Progenitor cell of endocrine pancreas (in vitro differentiated cells): ENCODE measurements around the gene CYTH4. TPM values are rescaled to one million over a fixed set of nuclear protein-coding genes. Genes with fewer than 3 reads are reported as not detected.

Experiments
- DNase-seq: peaks from one replicate; pipeline ENCODE4 v3.0.0; 2021; ENCODE audit warnings: low spot score; ENCODE audit not compliant: unreplicated experiment
- H3K27ac Mint-ChIP-seq: 2 replicates; pipeline ENCODE4 v1.8.0; 2021; ENCODE audit warnings: mild to moderate bottlenecking, moderate library complexity, mixed read lengths
- H3K27me3 Mint-ChIP-seq: 2 replicates; pipeline ENCODE4 v1.8.0; 2021; ENCODE audit warnings: mixed read lengths
- H3K36me3 Mint-ChIP-seq: 2 replicates; pipeline ENCODE4 v1.8.0; 2022; ENCODE audit warnings: mixed read lengths; ENCODE audit not compliant: insufficient read depth
- H3K4me1 Mint-ChIP-seq: 2 replicates; pipeline ENCODE4 v1.8.0; 2021; ENCODE audit warnings: low read depth, mixed read lengths
- H3K4me3 Mint-ChIP-seq: 2 replicates; pipeline ENCODE4 v1.8.0; 2021; ENCODE audit warnings: low read depth, mild to moderate bottlenecking, moderate library complexity, mixed read lengths
- H3K9me3 Mint-ChIP-seq: 2 replicates; pipeline ENCODE4 v1.8.0; 2021; ENCODE audit warnings: low read depth, mixed read lengths
- CTCF ChIP-seq: fragments of 200-600 bp; sonication (generic); IDR thresholded peaks from one replicate; pipeline ENCODE4 v1.5.0; 2021; ENCODE audit warnings: antibody characterized with exemption, mild to moderate bottlenecking; ENCODE audit not compliant: unreplicated experiment
- total RNA-seq: library from RNA; stranded (reverse); gene quantifications from 2 replicates; pipeline ENCODE4 v1.2.1, GENCODE V29; 2021

CYTH4 gene
- total RNA-seq, 1 donor from 2014 or later = not detected

- Mint-ChIP-seq H3K4me1 (peaks cover 3% of the 10 kb centered on the region), H3K4me3 (no peak overlapping the region), H3K36me3 (no peaks in the 10 kb centered on the region), H3K27me3 (peaks cover 28% of the 10 kb centered on the region), H3K27ac (no peak overlapping the region), H3K9me3 (no peaks in the 10 kb centered on the region)
- TF ChIP-seq CTCF = no peak
- no peak for DNase-seq
Observed at GRCh38 chr22:37270928-37271650, 11.2 kb upstream of the CYTH4 start.

- Mint-ChIP-seq H3K9me3 (no peaks in the 10 kb centered on the region), H3K4me1 (no peaks in the 10 kb centered on the region), H3K36me3 (no peaks in the 10 kb centered on the region), H3K4me3 (no peak overlapping the region), H3K27ac (no peak overlapping the region), H3K27me3 (peaks cover 35% of the 10 kb centered on the region)
- no peak for TF ChIP-seq CTCF
- no peak for DNase-seq
Observed at GRCh38 chr22:37273126-37273845, 9.0 kb upstream of the CYTH4 start.

- no peaks in the 10 kb centered on the region for H3K4me1 Mint-ChIP-seq
- DNase-seq = no peak
- no peaks in the 10 kb centered on the region for H3K9me3 Mint-ChIP-seq
- H3K27me3 Mint-ChIP-seq = peaks cover 41% of the 10 kb centered on the region
- no peak overlapping the region for H3K27ac Mint-ChIP-seq
- no peak for TF ChIP-seq CTCF
- H3K4me3 Mint-ChIP-seq = no peak overlapping the region
- H3K36me3 Mint-ChIP-seq = no peaks in the 10 kb centered on the region
Observed at GRCh38 chr22:37273846-37274225, 8.5 kb upstream of the CYTH4 start.

- no peak overlapping the region for H3K27ac Mint-ChIP-seq
- no peak for DNase-seq
- H3K9me3 Mint-ChIP-seq = no peaks in the 10 kb centered on the region
- H3K27me3 Mint-ChIP-seq = peaks cover 44% of the 10 kb centered on the region
- H3K4me1 Mint-ChIP-seq = no peaks in the 10 kb centered on the region
- H3K36me3 Mint-ChIP-seq = no peaks in the 10 kb centered on the region
- H3K4me3 Mint-ChIP-seq = no peak overlapping the region
- TF ChIP-seq CTCF = no peak
Observed at GRCh38 chr22:37274380-37274862, 7.9 kb upstream of the CYTH4 start.

- H3K27me3 Mint-ChIP-seq = peaks cover 42% of the 10 kb centered on the region
- H3K9me3 Mint-ChIP-seq = no peaks in the 10 kb centered on the region
- H3K4me1 Mint-ChIP-seq = no peaks in the 10 kb centered on the region
- no peak for TF ChIP-seq CTCF
- DNase-seq = no peak
- H3K4me3 Mint-ChIP-seq = no peak overlapping the region
- no peaks in the 10 kb centered on the region for H3K36me3 Mint-ChIP-seq
- no peak overlapping the region for H3K27ac Mint-ChIP-seq
Observed at GRCh38 chr22:37275134-37275533, 7.2 kb upstream of the CYTH4 start.
